ENCODE data around the gene FAM25G.

- TF ChIP-seq POLR2A (IDR thresholded peaks at IDR 0.05) (no peak), CTCF (IDR thresholded peaks at IDR 0.05) (no peak)
These were observed 48.4 kb downstream of the FAM25G start for GRCh38 chr10:47443145-47443544.
